Activated T-helper 1 cell treated with Interleukin-2 at 50 U/mL for 16 hours (primary cell): ENCODE measurements around the gene TRUB2.

Source experiments
- DNase-seq: peaks from one replicate; pipeline ENCODE4 v3.0.0-alpha.2; 2020; ENCODE audit warnings: low read depth

Gene TRUB2

GRCh38 chr9:128271112-128271511 lies 51.1 kb downstream of the TRUB2 start:
- no peak for DNase-seq

- no peak for DNase-seq
Measured at GRCh38 chr9:128266868-128267590, 55.2 kb downstream of the TRUB2 start.

GRCh38 chr9:128265348-128265847 lies 56.8 kb downstream of the TRUB2 start:
- DNase-seq = no peak

GRCh38 chr9:128262687-128263086 lies 59.6 kb downstream of the TRUB2 start:
- no peak for DNase-seq

GRCh38 chr9:128260340-128260739 lies 61.9 kb downstream of the TRUB2 start:
- DNase-seq = no peak

- DNase-seq = no peak
Measured at GRCh38 chr9:128259156-128259555, 63.1 kb downstream of the TRUB2 start.

- no peak for DNase-seq
Measured at GRCh38 chr9:128258326-128258725, 63.9 kb downstream of the TRUB2 start.

GRCh38 chr9:128257907-128258306 lies 64.3 kb downstream of the TRUB2 start:
- DNase-seq = no peak

- no peak for DNase-seq
Measured at GRCh38 chr9:128257086-128257825, 65.0 kb downstream of the TRUB2 start.
